ENCODE results near the gene DNAJC2.

DNAJC2 gene

GRCh38 chr7:103344453-103345149, at the start of gene DNAJC2:
Gene DNAJC2, minus strand, starts transcription at chr7:103344767. Its CDS starts 145 bp downstream, at chr7:103344622.
- DNase-seq (ENCODE audit: low read depth), result peak; percentile 94

- DNase-seq (ENCODE audit: low read depth), result peak; percentile 17
Measured at GRCh38 chr7:103391976-103392375, 47.4 kb upstream of the DNAJC2 start.

DNA sequence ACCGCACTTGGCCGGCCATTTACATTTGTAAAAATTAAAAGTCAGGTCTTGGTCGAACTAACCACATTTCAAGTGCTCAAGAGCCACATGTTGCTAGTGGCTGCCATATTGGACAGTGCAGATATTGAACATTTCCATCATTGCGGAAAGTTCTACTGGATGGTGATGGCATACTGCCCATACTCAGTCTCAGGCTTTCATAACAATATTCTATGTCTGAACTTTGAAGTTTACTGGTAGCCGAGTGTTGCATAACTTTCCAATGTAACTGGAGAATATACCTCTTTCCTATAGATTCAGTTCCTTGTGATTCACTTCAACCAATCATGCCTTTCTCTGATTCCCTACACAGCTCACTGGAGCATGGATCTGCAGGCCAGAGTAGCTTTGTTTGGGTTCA, 46.6 kb upstream of the DNAJC2 start:
- no peak for DNase-seq (ENCODE audit: low read depth)

DNA sequence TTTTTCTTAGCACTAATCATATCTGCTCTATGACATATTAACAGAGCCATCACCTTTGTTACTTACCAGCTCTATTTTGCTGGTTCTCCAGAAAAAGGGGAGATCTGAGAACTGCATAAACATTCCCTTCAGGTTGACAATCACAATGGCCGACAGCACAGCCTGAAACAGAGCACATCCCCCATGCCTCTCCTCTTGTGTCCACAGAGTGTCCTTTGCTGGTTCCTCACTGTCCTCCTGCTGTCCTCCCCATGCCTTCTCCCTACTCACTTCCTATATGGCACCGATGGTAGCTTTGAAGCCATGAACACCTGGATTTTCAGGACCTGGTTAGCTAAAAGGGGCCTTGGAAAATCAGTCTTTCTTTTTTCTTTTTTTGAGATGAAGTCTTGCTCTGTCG, 44.7 kb upstream of the DNAJC2 start:
- DNase-seq (ENCODE audit: low read depth), result no peak

GRCh38 chr7:103388469-103389140, 44.0 kb upstream of the DNAJC2 start:
- no peak for DNase-seq (ENCODE audit: low read depth)

GRCh38 chr7:103387242-103387641, 42.7 kb upstream of the DNAJC2 start:
- DNase-seq (ENCODE audit: low read depth), result no peak

- DNase-seq (ENCODE audit: low read depth), result no peak
Measured at GRCh38 chr7:103382032-103382402, 37.5 kb upstream of the DNAJC2 start.

DNA sequence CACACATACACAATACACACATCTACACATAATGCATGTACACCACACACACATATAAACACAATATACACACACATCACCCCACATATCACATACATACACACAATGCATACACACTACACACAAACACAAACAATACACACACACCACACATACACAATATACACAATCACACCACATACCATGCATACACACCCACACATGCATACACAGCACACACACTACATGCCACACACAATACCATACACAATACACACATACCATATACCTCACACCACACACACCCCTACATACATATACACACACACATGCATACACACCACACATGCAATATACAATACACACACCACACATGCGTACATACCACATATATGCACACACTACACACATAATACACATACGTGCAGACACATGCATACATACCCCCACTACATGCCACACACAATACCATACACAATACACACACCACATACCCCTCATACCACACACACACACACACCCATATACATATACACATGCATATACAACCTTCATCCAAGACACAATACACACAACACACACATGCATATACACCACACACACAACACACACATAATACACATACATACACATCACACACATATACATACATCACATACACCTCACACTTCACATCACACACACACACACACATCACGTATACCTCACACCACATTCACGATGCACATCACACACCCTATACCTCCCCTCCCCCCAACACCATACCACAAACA, 36.9 kb upstream of the DNAJC2 start:
- no peak for DNase-seq (ENCODE audit: low read depth)

- DNase-seq (ENCODE audit: low read depth), result peak; percentile 10
Measured at GRCh38 chr7:103380395-103381191, 36.0 kb upstream of the DNAJC2 start.

GRCh38 chr7:103379270-103379975, 34.9 kb upstream of the DNAJC2 start:
- DNase-seq (ENCODE audit: low read depth), result peak; percentile 7

- DNase-seq (ENCODE audit: low read depth), result no peak
Measured at GRCh38 chr7:103373866-103374643, 29.5 kb upstream of the DNAJC2 start.

DNA sequence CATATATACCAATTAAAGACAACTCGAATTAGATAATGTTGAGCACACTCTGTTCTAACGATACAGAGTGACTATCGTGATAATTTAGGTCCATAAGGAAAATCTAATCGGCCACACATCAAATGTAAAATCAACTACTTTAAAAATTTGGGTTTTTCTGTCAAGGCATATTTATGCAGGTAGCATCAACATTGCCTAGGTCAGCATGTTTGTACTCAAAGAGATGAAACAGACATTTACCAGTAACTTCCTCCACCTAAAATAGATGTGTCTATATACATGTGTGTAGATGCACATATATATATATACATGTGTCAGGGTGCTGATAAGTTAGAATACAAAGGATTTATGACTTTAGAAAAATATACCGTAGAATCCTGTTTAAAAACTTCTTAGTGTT, 24.9 kb upstream of the DNAJC2 start:
- no peak for DNase-seq (ENCODE audit: low read depth)

GRCh38 chr7:103349805-103350204, 5.2 kb upstream of the DNAJC2 start:
- DNase-seq (ENCODE audit: low read depth), result no peak

DNA sequence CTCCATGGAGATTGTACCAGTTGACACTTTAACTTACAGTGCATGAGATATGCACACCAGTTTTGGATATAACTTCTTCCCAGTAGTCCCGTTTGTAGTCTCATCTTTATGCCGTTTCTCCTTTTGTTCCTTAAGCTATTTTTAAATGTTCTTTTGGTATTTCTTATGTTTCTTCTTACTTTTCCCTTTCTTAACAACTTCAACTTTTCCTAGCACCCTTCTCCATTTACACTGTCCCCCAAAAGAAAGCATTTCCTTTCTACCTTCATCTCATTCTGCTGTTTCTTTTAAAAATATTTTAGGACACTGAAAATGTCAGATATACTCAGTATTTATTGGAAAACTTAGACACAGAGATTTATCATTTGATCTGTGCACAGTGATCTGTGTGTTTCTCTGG, 4.4 kb upstream of the DNAJC2 start:
- no peak for DNase-seq (ENCODE audit: low read depth)

DNA sequence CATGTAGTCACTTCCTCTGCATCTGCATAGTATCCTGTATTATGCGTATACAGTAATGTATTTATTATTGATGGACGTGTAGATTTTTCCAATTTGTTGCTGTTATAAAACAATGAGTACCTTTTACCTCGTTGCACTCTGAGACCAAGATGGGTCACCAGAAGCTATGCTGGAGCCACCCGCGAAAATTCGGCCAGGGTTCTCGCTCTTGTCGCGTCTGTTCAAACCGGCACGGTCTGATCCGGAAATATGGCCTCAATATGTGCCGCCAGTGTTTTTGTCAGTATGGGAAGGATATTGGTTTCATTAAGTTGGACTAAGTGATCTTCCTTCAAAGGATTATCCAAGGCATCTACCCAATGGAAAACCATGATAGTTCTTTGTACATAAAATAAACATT, 3.9 kb upstream of the DNAJC2 start:
- no peak for DNase-seq (ENCODE audit: low read depth)

- peak; percentile 92 for DNase-seq (ENCODE audit: low read depth)
Measured at GRCh38 chr7:103347507-103348267, 3.1 kb upstream of the DNAJC2 start, which contains the start of gene PSMC2. Gene PSMC2, plus strand, starts transcription at chr7:103347643. Its CDS starts 69 bp downstream, at chr7:103347712.

- no peak for DNase-seq (ENCODE audit: low read depth)
Measured at GRCh38 chr7:103346396-103346795, 1.8 kb upstream of the DNAJC2 start.

- peak; percentile 69 for DNase-seq (ENCODE audit: low read depth)
Measured at GRCh38 chr7:103343758-103344452, 662 bp downstream of the DNAJC2 start.

DNA sequence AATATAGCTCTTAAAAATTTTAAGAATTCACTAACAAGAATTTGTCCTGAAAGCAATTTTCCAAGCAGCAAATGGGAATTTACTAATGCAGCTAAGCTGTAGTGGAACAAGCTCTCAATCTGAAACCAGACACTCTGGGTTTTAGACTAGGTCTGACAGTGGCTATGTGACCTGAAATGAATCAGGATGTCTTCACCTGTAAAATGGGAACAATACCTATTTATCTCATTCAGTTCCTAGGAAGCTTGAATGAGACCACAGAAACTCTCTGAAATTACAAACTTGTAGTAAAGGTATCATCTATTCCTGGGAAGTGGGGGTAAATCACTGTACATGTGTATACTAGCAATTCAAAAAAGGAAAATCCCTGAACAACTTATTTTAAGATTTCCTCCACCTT, 1.2 kb downstream of the DNAJC2 start:
- no peak for DNase-seq (ENCODE audit: low read depth)

Data from ELR (cell line).